ENCODE measurements around the gene ANTXR1. TPM values are rescaled to one million over a fixed set of nuclear protein-coding genes. Genes with fewer than 3 reads are reported as not detected.

ANTXR1 gene
- total and polyA plus RNA-seq, 2 of the 8 experiments (the other 6 are each of a cell fraction or from before 2014, with no cell fraction given) = 15.8 to 44.3 TPM

DNA sequence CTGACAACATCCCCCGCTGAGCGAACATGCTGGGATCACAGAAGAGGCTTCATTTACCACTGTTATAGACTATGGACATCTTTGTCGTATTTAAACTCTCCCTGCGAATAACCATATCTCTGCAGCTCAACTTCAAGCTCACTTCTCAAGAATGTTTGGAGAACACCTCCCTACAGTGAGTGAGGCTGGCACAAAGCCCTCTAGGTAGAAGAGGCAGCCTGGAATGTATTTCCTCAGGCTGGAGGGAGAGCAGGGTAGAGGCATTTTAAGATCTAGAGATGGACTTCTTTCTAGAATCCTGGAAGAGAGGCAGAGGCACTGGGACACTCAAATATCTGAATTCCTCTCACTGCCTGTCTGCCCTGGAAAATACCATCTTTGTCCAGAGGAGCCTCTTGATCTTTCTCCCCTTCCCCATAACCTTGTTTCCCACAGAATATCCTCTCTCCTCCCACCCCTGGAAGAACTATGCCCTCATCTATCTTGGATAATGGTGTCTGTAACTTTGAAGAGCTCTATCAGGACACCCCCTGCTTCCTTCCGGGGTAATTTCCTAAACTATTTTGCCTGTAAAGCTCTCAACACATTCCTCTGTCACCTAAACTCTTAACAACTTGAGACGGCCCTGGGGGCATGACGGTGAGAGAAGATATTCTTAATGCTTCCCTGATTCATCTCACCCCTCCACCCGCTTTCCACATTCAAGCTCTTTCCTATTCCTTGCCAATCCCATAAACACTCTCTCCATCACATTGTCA is 2.4 kb upstream of the ANTXR1 start (continued):
- TF ChIP-seq, protein P1, sequence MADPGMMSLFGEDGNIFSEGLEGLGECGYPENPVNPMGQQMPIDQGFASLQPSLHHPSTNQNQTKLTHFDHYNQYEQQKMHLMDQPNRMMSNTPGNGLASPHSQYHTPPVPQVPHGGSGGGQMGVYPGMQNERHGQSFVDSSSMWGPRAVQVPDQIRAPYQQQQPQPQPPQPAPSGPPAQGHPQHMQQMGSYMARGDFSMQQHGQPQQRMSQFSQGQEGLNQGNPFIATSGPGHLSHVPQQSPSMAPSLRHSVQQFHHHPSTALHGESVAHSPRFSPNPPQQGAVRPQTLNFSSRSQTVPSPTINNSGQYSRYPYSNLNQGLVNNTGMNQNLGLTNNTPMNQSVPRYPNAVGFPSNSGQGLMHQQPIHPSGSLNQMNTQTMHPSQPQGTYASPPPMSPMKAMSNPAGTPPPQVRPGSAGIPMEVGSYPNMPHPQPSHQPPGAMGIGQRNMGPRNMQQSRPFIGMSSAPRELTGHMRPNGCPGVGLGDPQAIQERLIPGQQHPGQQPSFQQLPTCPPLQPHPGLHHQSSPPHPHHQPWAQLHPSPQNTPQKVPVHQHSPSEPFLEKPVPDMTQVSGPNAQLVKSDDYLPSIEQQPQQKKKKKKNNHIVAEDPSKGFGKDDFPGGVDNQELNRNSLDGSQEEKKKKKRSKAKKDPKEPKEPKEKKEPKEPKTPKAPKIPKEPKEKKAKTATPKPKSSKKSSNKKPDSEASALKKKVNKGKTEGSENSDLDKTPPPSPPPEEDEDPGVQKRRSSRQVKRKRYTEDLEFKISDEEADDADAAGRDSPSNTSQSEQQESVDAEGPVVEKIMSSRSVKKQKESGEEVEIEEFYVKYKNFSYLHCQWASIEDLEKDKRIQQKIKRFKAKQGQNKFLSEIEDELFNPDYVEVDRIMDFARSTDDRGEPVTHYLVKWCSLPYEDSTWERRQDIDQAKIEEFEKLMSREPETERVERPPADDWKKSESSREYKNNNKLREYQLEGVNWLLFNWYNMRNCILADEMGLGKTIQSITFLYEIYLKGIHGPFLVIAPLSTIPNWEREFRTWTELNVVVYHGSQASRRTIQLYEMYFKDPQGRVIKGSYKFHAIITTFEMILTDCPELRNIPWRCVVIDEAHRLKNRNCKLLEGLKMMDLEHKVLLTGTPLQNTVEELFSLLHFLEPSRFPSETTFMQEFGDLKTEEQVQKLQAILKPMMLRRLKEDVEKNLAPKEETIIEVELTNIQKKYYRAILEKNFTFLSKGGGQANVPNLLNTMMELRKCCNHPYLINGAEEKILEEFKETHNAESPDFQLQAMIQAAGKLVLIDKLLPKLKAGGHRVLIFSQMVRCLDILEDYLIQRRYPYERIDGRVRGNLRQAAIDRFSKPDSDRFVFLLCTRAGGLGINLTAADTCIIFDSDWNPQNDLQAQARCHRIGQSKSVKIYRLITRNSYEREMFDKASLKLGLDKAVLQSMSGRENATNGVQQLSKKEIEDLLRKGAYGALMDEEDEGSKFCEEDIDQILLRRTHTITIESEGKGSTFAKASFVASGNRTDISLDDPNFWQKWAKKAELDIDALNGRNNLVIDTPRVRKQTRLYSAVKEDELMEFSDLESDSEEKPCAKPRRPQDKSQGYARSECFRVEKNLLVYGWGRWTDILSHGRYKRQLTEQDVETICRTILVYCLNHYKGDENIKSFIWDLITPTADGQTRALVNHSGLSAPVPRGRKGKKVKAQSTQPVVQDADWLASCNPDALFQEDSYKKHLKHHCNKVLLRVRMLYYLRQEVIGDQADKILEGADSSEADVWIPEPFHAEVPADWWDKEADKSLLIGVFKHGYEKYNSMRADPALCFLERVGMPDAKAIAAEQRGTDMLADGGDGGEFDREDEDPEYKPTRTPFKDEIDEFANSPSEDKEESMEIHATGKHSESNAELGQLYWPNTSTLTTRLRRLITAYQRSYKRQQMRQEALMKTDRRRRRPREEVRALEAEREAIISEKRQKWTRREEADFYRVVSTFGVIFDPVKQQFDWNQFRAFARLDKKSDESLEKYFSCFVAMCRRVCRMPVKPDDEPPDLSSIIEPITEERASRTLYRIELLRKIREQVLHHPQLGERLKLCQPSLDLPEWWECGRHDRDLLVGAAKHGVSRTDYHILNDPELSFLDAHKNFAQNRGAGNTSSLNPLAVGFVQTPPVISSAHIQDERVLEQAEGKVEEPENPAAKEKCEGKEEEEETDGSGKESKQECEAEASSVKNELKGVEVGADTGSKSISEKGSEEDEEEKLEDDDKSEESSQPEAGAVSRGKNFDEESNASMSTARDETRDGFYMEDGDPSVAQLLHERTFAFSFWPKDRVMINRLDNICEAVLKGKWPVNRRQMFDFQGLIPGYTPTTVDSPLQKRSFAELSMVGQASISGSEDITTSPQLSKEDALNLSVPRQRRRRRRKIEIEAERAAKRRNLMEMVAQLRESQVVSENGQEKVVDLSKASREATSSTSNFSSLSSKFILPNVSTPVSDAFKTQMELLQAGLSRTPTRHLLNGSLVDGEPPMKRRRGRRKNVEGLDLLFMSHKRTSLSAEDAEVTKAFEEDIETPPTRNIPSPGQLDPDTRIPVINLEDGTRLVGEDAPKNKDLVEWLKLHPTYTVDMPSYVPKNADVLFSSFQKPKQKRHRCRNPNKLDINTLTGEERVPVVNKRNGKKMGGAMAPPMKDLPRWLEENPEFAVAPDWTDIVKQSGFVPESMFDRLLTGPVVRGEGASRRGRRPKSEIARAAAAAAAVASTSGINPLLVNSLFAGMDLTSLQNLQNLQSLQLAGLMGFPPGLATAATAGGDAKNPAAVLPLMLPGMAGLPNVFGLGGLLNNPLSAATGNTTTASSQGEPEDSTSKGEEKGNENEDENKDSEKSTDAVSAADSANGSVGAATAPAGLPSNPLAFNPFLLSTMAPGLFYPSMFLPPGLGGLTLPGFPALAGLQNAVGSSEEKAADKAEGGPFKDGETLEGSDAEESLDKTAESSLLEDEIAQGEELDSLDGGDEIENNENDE (IDR thresholded peaks at IDR 0.05; ENCODE audit: insufficient replicate concordance, low read length) = no peak
- TF ChIP-seq JUND (IDR thresholded peaks at IDR 0.05; ENCODE audit: low read length) = no peak
- no peak for TF ChIP-seq POLR2A (IDR thresholded peaks at IDR 0.05; ENCODE audit: control extremely low read depth in 1 of 2, low read depth in 2 of 2, low read length in 2 of 2)
- no peak for TF ChIP-seq MAX (IDR thresholded peaks at IDR 0.05)
- no peak for TF ChIP-seq SP2 (IDR thresholded peaks at IDR 0.05; ENCODE audit: low read length)
- TF ChIP-seq KDM5A (IDR thresholded peaks at IDR 0.05; ENCODE audit: low read length) = no peak
- TF ChIP-seq SIRT6 (IDR thresholded peaks at IDR 0.05; ENCODE audit: low read length) = no peak
- no peak for TF ChIP-seq TBP (IDR thresholded peaks at IDR 0.05; ENCODE audit: low read depth, low read length)
- TF ChIP-seq HDAC6 (IDR thresholded peaks at IDR 0.05; ENCODE audit: low read depth, low read length) = no peak
- TF ChIP-seq SIX5 (IDR thresholded peaks at IDR 0.05; ENCODE audit: low read depth, low read length) = no peak
- no peak for TF ChIP-seq NANOG (IDR thresholded peaks at IDR 0.05; ENCODE audit: insufficient read depth, low read depth, low read length, poor library complexity, severe bottlenecking)
- TF ChIP-seq GTF2F1 (IDR thresholded peaks at IDR 0.05; ENCODE audit: borderline replicate concordance, low read depth, low read length) = no peak

Measured in H1 (cell line).